ENCODE results near the gene CRELD2.

Gene CRELD2

GRCh38 chr22:49959782-49960158 is 41.3 kb downstream of the CRELD2 start:
- DNase-seq: no peak

GRCh38 chr22:49960159-49961004 is 41.9 kb downstream of the CRELD2 start, which contains the start of gene PIM3:
PIM3 (plus strand) TSS chr22:49960772; CDS start chr22:49960948, 176 bp downstream.
- peak; percentile 95 to 96 for DNase-seq

- DNase-seq: peak; percentile 21 to 49
Measured at GRCh38 chr22:49961005-49961600, 42.7 kb downstream of the CRELD2 start.

GRCh38 chr22:49961601-49962011 is 43.2 kb downstream of the CRELD2 start:
- no peak for DNase-seq

GRCh38 chr22:49962012-49962750 is 43.7 kb downstream of the CRELD2 start:
- DNase-seq: peak; percentile 87 to 92

- peak in 1 of 2 donors; percentile 1 for DNase-seq
Measured at GRCh38 chr22:49962751-49963646, 44.6 kb downstream of the CRELD2 start.

- DNase-seq: peak; percentile 1 to 26
Measured at GRCh38 chr22:49963647-49964026, 45.2 kb downstream of the CRELD2 start.

- peak; percentile 8 to 55 for DNase-seq
Measured at GRCh38 chr22:49964136-49965090, 46.0 kb downstream of the CRELD2 start.

GRCh38 chr22:49965091-49966040 is 46.9 kb downstream of the CRELD2 start:
- DNase-seq: peak; percentile 7 to 20

- peak in 1 of 2 donors; percentile 2 for DNase-seq
Measured at GRCh38 chr22:49966041-49966773, 47.8 kb downstream of the CRELD2 start.

GRCh38 chr22:49966774-49967705 is 48.6 kb downstream of the CRELD2 start:
- DNase-seq: peak; percentile 39 to 74

- peak in 1 of 2 donors; percentile 21 for DNase-seq
Measured at GRCh38 chr22:49967706-49968208, 49.3 kb downstream of the CRELD2 start.

GRCh38 chr22:49968313-49968830 is 49.9 kb downstream of the CRELD2 start:
- peak in 1 of 2 donors; percentile 18 for DNase-seq

GRCh38 chr22:49968831-49969661 is 50.6 kb downstream of the CRELD2 start:
- DNase-seq: peak; percentile 1 to 16

- DNase-seq: no peak
Measured at GRCh38 chr22:49969751-49970527, 51.5 kb downstream of the CRELD2 start.

Data from CD4-positive, alpha-beta T cell treated with Interferon alpha-2 for 1 hour (primary cell).